RWPE2 (cell line): ENCODE measurements around the gene IER5.
A peak's percentile ranks its signal among the peaks of the same experiment; 100 is the strongest.

Source experiments
- ATAC-seq: fragments of 200-7000 bp; cut with Tn5 transposase; 3 replicates; pipeline ENCODE4 v1.9.1; 2021; ENCODE audit warnings: low read depth
- DNase-seq: peaks from one replicate; pipeline ENCODE4 v3.0.0-alpha.2; 2020; ENCODE audit warnings: low spot score
- H3K27ac ChIP-seq: fragments of 450-650 bp; 2 replicates; pipeline ENCODE4 v1.5.1; 2017; ENCODE audit warnings: mild to moderate bottlenecking; ENCODE audit not compliant: poor library complexity, severe bottlenecking
- H3K27me3 ChIP-seq: fragments of 250-450 bp; sonication (Bioruptor Pico); 2 replicates; pipeline ENCODE4 v1.5.1; 2021; ENCODE audit warnings: mild to moderate bottlenecking, moderate library complexity; ENCODE audit not compliant: insufficient read depth, poor library complexity, severe bottlenecking
- H3K36me3 ChIP-seq: fragments of 250-450 bp; sonication (Bioruptor Pico); 2 replicates; pipeline ENCODE4 v1.5.1; 2020; ENCODE audit warnings: low read depth, mild to moderate bottlenecking, moderate library complexity
- H3K4me1 ChIP-seq: fragments of 250-450 bp; sonication (Bioruptor Pico); 2 replicates; pipeline ENCODE4 v1.5.1; 2021; ENCODE audit warnings: mild to moderate bottlenecking, moderate library complexity; ENCODE audit not compliant: insufficient read depth, poor library complexity, severe bottlenecking
- H3K4me3 ChIP-seq: fragments of 250-450 bp; sonication (Bioruptor Pico); 2 replicates; pipeline ENCODE4 v1.5.1; 2021; ENCODE audit warnings: mild to moderate bottlenecking, moderate library complexity; ENCODE audit not compliant: severe bottlenecking
- H3K9me3 ChIP-seq: fragments of 250-450 bp; sonication (Bioruptor Pico); 2 replicates; pipeline ENCODE4 v1.5.1; 2021; ENCODE audit warnings: mild to moderate bottlenecking, moderate library complexity; ENCODE audit not compliant: severe bottlenecking
- CTCF ChIP-seq: fragments of 450-650 bp; IDR thresholded peaks from one replicate; pipeline ENCODE4 v1.5.1; 2017; ENCODE audit warnings: mild to moderate bottlenecking, moderate library complexity; ENCODE audit not compliant: poor library complexity, severe bottlenecking

The IER5 gene

GRCh38 chr1:181124291-181124751 lies 35.8 kb downstream of the IER5 start:
- no peaks in the 10 kb centered on the region for H3K36me3 ChIP-seq
- peaks cover 28% of the 10 kb centered on the region for H3K4me1 ChIP-seq
- no peaks in the 10 kb centered on the region for H3K9me3 ChIP-seq
- no peak overlapping the region for H3K27ac ChIP-seq
- DNase-seq (no peak), ATAC-seq (no peak)
- TF ChIP-seq CTCF = no peak
- no peaks in the 10 kb centered on the region for H3K27me3 ChIP-seq
- no peak overlapping the region for H3K4me3 ChIP-seq

GRCh38 chr1:181126289-181126688 lies 37.8 kb downstream of the IER5 start:
- DNase-seq (no peak), ATAC-seq (no peak)
- TF ChIP-seq CTCF = no peak
- Histone ChIP-seq H3K4me1 (peaks cover 20% of the 10 kb centered on the region), H3K36me3 (no peaks in the 10 kb centered on the region), H3K9me3 (no peaks in the 10 kb centered on the region), H3K27ac (peak overlapping the region; percentile 67), H3K4me3 (no peak overlapping the region), H3K27me3 (no peaks in the 10 kb centered on the region)

GRCh38 chr1:181126871-181127587 lies 38.5 kb downstream of the IER5 start:
- ATAC-seq = peak; percentile 67
- no peaks in the 10 kb centered on the region for H3K36me3 ChIP-seq
- no peak overlapping the region for H3K4me3 ChIP-seq
- H3K4me1 ChIP-seq = peaks cover 20% of the 10 kb centered on the region
- H3K9me3 ChIP-seq = no peaks in the 10 kb centered on the region
- no peak for TF ChIP-seq CTCF
- DNase-seq = peak; percentile 93
- H3K27ac ChIP-seq = peak overlapping the region; percentile 67
- no peaks in the 10 kb centered on the region for H3K27me3 ChIP-seq

GRCh38 chr1:181127898-181128453 lies 39.5 kb downstream of the IER5 start:
- Histone ChIP-seq H3K4me3 (no peak overlapping the region), H3K9me3 (no peaks in the 10 kb centered on the region), H3K27ac (peak overlapping the region; percentile 67), H3K36me3 (no peaks in the 10 kb centered on the region), H3K4me1 (peaks cover 20% of the 10 kb centered on the region), H3K27me3 (no peaks in the 10 kb centered on the region)
- no peak for DNase-seq
- ATAC-seq = peak; percentile 54; the same call in 2 of the 3 replicates
- TF ChIP-seq CTCF = no peak
